ENCODE data around the gene MAGED1.

DNA sequence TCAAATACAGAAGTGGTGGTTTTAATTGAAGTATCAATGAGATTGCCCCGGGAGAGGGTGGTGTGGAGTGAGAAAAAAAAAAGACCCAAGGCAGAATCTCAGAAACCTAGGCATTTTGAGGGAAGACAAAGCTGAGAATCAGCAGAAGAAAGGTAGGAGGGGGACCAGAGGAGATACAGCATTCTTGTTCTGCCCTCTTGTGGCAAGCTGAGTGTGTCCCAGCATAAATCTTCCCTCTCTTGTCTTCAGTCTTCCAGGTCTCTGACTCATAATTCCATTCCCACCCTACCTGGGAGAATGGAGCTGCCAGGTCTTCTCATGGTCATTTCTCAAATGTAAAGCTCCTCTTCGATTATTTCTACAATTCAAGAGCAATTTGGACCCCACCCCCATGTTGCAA, 32.7 kb upstream of the MAGED1 start:
- TF ChIP-seq, protein P1, sequence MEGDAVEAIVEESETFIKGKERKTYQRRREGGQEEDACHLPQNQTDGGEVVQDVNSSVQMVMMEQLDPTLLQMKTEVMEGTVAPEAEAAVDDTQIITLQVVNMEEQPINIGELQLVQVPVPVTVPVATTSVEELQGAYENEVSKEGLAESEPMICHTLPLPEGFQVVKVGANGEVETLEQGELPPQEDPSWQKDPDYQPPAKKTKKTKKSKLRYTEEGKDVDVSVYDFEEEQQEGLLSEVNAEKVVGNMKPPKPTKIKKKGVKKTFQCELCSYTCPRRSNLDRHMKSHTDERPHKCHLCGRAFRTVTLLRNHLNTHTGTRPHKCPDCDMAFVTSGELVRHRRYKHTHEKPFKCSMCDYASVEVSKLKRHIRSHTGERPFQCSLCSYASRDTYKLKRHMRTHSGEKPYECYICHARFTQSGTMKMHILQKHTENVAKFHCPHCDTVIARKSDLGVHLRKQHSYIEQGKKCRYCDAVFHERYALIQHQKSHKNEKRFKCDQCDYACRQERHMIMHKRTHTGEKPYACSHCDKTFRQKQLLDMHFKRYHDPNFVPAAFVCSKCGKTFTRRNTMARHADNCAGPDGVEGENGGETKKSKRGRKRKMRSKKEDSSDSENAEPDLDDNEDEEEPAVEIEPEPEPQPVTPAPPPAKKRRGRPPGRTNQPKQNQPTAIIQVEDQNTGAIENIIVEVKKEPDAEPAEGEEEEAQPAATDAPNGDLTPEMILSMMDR (conservative IDR thresholded peaks at IDR 0.05; ENCODE audit: low read depth, low read length), result peak; percentile 66
- TF ChIP-seq EZH2phosphoT487 (IDR thresholded peaks at IDR 0.05; ENCODE audit: borderline replicate concordance, low read length), result no peak
